ENCODE measurements around the gene ANKRD11.

The ANKRD11 gene

DNA sequence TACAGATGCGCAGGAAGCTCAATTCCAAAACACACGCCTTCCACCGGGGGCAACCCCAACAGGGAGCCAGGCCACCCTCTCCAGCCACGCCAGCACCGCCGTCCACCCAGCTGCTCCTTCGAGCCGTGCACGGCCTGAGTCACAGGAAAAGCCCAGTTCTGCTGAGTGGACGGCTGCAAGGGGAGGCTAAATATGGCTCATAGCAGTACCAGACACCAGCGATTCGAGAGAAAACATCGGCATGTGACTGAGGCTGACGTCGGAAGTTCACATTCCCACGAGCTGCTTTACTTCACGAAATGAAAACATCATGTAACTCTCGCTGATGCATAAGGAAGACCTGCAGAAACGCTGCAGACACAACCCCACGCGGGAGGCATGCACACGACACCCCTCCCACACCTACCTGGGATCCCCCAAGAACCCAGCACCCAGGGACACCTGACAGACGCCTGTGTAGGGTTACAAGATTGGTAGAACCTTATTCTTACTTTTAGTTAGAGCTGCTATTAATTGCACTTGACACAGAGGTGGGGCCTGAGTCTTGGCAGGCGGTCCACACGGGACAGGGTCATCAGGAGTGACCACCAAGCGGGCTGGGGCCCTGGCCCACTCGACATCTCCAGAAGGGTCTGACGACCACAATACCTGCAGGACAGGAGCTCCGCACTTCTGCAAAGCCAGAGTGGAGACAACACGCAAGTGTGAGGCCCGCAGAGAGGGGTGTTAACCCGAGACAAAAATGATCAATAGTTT is 116.8 kb downstream of the ANKRD11 start:
- Histone ChIP-seq H3K4me2 (ENCODE audit: low read length) (peak overlapping the region; percentile 55), H3K27me3 (ENCODE audit: control insufficient read depth, insufficient read depth, low read length) (no peaks in the 10 kb centered on the region), H3K9ac (ENCODE audit: low read depth, low read length) (peak overlapping the region; percentile 35), H3K9me3 (replicated peaks; ENCODE audit: low read length) (no peaks in the 10 kb centered on the region), H3K36me3 (ENCODE audit: insufficient read depth, low read length) (peaks cover 5% of the 10 kb centered on the region), H3K4me3 (ENCODE audit: low read length) (no peak overlapping the region), H3K4me1 (ENCODE audit: control insufficient read depth, insufficient read depth, low read length) (peaks cover 52% of the 10 kb centered on the region)

DNA sequence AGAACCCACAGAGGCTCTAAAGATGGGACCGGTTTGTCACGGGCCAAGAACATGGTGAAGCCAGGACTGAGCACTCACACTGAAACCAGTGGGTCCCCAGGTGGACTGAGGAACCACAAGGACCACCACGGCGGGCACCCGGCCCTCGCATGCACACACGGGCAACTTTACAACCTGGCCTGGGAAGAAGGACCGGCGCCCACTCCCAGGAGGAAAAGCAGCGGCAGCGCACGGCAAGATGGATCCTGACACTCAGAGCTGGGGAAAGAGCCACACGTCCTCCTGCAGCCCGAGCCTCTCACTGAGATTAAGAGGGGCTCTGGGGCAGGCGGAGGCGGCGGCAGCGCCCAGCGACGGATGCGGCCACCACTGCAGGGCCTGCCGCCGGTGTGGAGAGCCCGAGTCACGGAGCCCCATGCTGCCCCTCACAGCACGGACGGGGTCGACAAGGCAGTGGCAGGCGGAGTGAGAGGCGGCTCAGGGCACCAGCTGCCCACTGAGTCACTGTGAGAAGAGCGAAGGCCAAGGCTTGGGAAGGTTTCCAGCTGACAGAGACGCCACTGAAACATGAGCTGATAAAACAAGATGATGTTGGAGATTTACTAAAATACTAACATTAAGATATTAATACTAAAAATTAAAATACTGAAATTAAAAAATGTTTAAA is 118.3 kb downstream of the ANKRD11 start:
- H3K36me3 ChIP-seq (ENCODE audit: insufficient read depth, low read length): peaks cover 5% of the 10 kb centered on the region
- H3K4me3 ChIP-seq (ENCODE audit: low read length): no peak overlapping the region
- H3K9ac ChIP-seq (ENCODE audit: low read depth, low read length): no peak overlapping the region
- H3K9me3 ChIP-seq (replicated peaks; ENCODE audit: low read length): no peaks in the 10 kb centered on the region
- peaks cover 64% of the 10 kb centered on the region for H3K4me1 ChIP-seq (ENCODE audit: control insufficient read depth, insufficient read depth, low read length)
- peak overlapping the region; percentile 33 for H3K4me2 ChIP-seq (ENCODE audit: low read length)
- H3K27me3 ChIP-seq (ENCODE audit: control insufficient read depth, insufficient read depth, low read length): no peaks in the 10 kb centered on the region

DNA sequence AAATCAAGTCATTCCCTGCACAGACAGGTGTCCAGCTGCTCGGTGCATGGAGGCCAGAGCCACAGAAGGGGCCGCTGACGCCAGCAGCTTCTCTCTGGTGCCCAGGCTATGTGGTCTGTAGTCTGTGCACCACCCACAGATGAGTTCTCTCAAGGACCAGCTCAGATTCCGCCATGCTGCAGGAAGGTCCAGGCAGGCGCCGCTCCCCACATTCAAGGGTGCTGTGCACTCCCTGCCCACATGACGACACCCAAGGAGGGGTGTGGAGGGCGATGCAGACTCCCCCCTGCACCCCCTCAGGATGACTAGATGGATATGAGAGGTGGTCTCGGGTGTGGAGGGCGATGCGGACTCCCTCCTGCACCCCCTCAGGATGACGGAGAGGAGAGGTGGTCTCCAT is 119.0 kb downstream of the ANKRD11 start:
- H3K4me2 ChIP-seq (ENCODE audit: low read length): no peak overlapping the region
- H3K9ac ChIP-seq (ENCODE audit: low read depth, low read length): no peak overlapping the region
- H3K4me1 ChIP-seq (ENCODE audit: control insufficient read depth, insufficient read depth, low read length): peaks cover 71% of the 10 kb centered on the region
- no peak overlapping the region for H3K4me3 ChIP-seq (ENCODE audit: low read length)
- peaks cover 5% of the 10 kb centered on the region for H3K36me3 ChIP-seq (ENCODE audit: insufficient read depth, low read length)
- no peaks in the 10 kb centered on the region for H3K9me3 ChIP-seq (replicated peaks; ENCODE audit: low read length)
- no peaks in the 10 kb centered on the region for H3K27me3 ChIP-seq (ENCODE audit: control insufficient read depth, insufficient read depth, low read length)

DNA sequence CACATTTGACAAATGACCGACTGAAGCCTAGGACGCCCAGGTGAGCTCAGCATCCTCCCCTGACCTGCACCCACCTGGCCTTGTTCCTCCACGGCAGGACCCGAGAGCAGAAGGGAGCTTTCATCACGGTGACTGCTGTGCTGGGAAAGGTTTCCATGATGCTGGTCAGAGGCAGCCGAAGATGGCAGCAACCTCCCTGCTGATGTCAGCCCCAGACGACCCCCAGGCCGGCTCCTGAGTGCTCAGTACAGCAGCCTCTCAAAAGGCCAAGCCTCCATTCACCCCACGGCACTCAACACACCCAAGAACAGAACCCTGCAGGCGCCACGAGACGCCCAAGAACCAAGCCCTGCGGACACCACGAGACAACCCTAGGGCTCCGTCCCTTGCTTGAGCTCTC is 119.8 kb downstream of the ANKRD11 start:
- Histone ChIP-seq H3K9me3 (replicated peaks; ENCODE audit: low read length) (no peaks in the 10 kb centered on the region), H3K4me1 (ENCODE audit: control insufficient read depth, insufficient read depth, low read length) (peaks cover 73% of the 10 kb centered on the region), H3K4me2 (ENCODE audit: low read length) (no peak overlapping the region), H3K27me3 (ENCODE audit: control insufficient read depth, insufficient read depth, low read length) (no peaks in the 10 kb centered on the region), H3K4me3 (ENCODE audit: low read length) (no peak overlapping the region), H3K9ac (ENCODE audit: low read depth, low read length) (no peak overlapping the region), H3K36me3 (ENCODE audit: insufficient read depth, low read length) (peaks cover 5% of the 10 kb centered on the region)

DNA sequence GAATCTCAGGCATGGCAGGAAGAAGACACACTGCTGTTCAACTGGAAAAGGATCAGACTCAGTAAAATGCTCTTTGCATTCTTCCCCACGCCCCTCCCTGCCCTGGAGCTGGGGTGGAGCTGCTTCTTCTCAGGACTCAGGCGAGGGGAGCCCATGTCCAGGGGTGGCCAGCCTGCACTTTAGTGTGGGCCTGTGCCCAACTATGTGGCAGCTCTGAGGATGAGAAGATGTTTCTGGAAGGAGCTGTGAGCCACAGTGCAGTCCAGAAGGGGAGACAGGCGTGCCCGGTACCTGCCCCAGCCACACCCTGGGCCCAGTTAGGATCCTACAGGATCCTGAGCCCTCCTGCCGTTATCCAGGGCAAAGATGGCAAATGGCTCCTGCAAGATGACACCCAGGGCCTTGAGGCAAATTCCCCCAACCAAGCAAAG is 120.3 kb downstream of the ANKRD11 start:
- H3K9me3 ChIP-seq (replicated peaks; ENCODE audit: low read length): no peaks in the 10 kb centered on the region
- H3K4me1 ChIP-seq (ENCODE audit: control insufficient read depth, insufficient read depth, low read length): peaks cover 78% of the 10 kb centered on the region
- H3K4me3 ChIP-seq (ENCODE audit: low read length): no peak overlapping the region
- no peaks in the 10 kb centered on the region for H3K27me3 ChIP-seq (ENCODE audit: control insufficient read depth, insufficient read depth, low read length)
- no peak overlapping the region for H3K9ac ChIP-seq (ENCODE audit: low read depth, low read length)
- H3K4me2 ChIP-seq (ENCODE audit: low read length): no peak overlapping the region
- peaks cover 5% of the 10 kb centered on the region for H3K36me3 ChIP-seq (ENCODE audit: insufficient read depth, low read length)

DNA sequence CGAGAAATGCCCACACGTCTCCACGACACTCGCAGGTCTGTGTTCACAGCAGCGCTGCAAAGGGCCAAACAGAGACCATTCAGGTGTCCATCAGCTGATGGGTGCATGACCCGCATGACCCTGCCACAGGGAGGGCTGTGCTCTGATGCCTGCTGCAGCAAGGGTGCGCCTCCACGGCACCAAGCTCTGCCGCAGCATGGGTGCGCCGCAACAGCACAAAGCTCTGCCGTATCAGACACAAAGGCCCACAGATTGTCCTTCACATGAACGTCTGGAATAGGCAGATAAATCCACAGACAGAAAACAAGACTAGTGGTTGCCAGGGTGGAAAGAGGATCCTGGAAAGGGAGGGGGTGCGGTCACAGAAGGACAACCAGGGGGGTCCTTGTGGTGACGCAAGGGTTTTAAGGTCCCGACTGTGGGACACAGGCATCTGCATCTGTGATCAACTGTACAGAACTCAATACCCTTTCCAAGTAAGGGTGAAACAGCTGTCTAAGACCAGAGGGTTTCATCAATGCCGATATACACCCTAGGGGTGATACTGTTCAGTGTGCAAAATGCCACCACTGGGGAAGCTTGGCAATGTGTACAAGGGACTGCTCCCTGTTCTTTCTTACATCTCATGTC is 121.0 kb downstream of the ANKRD11 start:
- H3K4me1 ChIP-seq (ENCODE audit: control insufficient read depth, insufficient read depth, low read length): peaks cover 82% of the 10 kb centered on the region
- H3K9ac ChIP-seq (ENCODE audit: low read depth, low read length): peak overlapping the region; percentile 12
- H3K27me3 ChIP-seq (ENCODE audit: control insufficient read depth, insufficient read depth, low read length): no peaks in the 10 kb centered on the region

DNA sequence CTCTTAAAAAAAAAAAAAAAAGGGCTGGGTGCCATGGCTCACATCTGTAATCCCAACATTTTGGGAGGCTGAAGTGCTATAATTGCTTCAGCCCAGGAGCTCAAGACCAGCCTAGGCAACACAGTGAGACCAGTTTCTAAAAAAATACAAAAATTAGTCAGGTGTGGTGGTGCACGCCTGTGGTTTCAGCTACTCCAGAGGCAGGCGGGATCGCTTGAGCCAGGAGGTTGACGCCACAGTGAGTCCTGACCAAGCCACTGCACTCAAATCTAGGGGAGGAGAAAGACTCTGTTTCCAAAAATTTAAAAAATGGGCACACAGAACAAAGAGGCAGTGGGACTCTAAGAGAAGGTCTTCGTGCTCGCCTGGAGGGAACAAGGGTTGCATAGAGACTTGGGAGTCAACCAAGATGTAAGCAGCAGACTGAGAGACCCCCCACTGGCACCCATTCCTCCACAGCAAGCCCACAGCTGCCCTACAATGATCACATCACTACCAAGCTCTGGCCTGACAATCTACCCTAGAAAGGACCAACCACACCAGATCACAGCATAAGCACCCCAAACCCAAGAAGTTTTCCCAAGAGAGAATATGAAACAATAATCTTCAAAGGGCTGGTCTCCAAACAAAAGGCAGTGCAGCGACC is 121.6 kb downstream of the ANKRD11 start:
- H3K27me3 ChIP-seq (ENCODE audit: control insufficient read depth, insufficient read depth, low read length): no peaks in the 10 kb centered on the region
- H3K4me2 ChIP-seq (ENCODE audit: low read length): peak overlapping the region; percentile 8
- H3K9me3 ChIP-seq (replicated peaks; ENCODE audit: low read length): no peaks in the 10 kb centered on the region
- peaks cover 5% of the 10 kb centered on the region for H3K36me3 ChIP-seq (ENCODE audit: insufficient read depth, low read length)
- no peak overlapping the region for H3K4me3 ChIP-seq (ENCODE audit: low read length)
- H3K4me1 ChIP-seq (ENCODE audit: control insufficient read depth, insufficient read depth, low read length): peaks cover 84% of the 10 kb centered on the region
- no peak overlapping the region for H3K9ac ChIP-seq (ENCODE audit: low read depth, low read length)

More for the DNA sequence above, 121.0 kb downstream of the ANKRD11 start:
- Histone ChIP-seq H3K4me2 (ENCODE audit: low read length) (peak overlapping the region; percentile 8), H3K36me3 (ENCODE audit: insufficient read depth, low read length) (peaks cover 5% of the 10 kb centered on the region), H3K9me3 (replicated peaks; ENCODE audit: low read length) (no peaks in the 10 kb centered on the region), H3K4me3 (ENCODE audit: low read length) (no peak overlapping the region)

DNA sequence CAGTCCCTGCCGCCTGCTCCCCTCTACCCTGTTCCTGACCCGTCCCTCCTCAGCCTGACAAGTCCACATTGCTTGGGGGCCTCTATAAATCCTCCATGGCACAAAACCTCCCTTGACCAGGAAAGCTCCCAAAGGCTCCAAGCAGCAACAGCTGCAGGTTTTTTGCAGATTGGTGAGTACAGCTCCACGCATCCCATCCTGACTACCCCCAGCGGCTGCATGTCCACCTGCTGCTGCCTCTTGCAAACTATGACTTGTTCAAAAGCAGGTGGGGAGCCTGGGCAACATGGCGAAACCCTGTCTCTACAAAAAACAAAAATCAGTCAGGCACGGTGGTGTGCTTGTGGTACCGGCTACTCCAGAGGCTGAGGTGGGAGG is 122.8 kb downstream of the ANKRD11 start:
- Histone ChIP-seq H3K9ac (ENCODE audit: low read depth, low read length) (no peak overlapping the region), H3K9me3 (replicated peaks; ENCODE audit: low read length) (no peaks in the 10 kb centered on the region), H3K36me3 (ENCODE audit: insufficient read depth, low read length) (peaks cover 5% of the 10 kb centered on the region), H3K4me1 (ENCODE audit: control insufficient read depth, insufficient read depth, low read length) (peaks cover 76% of the 10 kb centered on the region), H3K4me2 (ENCODE audit: low read length) (no peak overlapping the region), H3K4me3 (ENCODE audit: low read length) (no peak overlapping the region), H3K27me3 (ENCODE audit: control insufficient read depth, insufficient read depth, low read length) (no peaks in the 10 kb centered on the region)

DNA sequence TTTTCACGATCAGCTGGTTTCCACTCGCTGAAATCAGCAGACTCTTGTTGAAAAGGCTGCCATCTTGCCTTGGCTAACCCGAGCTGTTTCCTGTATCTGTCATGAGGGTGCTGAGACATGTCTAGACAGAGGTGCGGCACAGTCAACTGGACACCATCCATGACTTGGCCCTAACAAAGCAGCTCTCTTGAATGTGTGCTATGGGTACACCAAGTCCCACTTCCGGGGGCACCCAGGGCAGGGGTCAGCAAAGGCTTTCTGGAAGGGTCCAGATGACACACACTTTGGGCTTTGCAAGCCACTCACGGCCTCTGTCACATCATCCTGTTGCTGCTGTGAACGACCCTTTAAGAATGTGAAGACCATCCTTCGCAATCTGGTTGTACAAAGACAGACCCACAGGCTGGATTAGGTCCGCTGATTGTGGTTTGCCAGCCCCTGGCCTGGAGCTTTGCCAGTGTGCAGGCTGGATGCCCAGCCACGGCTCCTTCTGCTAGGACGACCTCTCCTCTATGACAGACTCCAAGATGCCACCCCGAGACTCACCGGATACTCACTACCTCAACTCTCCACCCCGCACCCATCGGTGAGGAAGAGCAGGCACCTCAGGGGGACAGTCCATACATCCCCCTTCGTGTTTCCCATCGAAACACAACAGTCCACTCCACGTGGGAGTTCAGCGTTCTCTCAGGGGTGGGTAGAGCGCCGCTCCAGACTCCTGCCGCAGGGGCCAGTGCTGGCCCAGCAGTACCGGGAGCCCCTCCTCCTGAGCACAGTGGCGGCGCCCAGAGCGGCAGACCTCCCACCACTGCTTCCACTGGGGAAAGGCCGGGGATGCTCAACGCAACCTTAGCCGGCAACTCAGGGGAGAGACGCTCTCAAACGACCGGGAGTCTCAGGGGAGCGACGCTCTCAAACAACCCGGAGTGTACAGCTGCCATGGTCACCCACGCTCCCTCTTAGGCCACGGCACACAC is 123.5 kb downstream of the ANKRD11 start:
- Histone ChIP-seq H3K4me3 (ENCODE audit: low read length) (no peak overlapping the region), H3K9me3 (replicated peaks; ENCODE audit: low read length) (no peaks in the 10 kb centered on the region), H3K27me3 (ENCODE audit: control insufficient read depth, insufficient read depth, low read length) (no peaks in the 10 kb centered on the region), H3K9ac (ENCODE audit: low read depth, low read length) (no peak overlapping the region), H3K4me2 (ENCODE audit: low read length) (no peak overlapping the region), H3K4me1 (ENCODE audit: control insufficient read depth, insufficient read depth, low read length) (peaks cover 74% of the 10 kb centered on the region), H3K36me3 (ENCODE audit: insufficient read depth, low read length) (peaks cover 5% of the 10 kb centered on the region)

DNA sequence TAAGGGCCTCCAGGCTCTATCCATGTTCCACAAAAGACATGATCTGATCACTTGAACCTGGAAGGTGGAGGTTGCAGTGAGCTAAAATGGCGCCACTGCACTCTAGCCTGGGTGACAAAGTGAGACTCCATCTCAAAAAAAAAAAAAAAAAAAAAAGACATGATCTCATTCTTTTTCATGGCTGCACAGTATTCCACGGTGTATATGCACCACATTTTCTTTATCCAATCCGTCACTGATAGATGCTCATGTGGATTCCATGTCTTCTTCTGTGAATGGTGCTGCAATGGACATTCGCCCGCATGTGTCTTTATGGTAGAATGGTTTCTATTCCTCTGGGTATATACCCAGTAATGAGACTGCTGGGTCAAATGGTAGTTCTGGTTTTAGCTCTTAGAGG is 124.4 kb downstream of the ANKRD11 start:
- Histone ChIP-seq H3K4me2 (ENCODE audit: low read length) (no peak overlapping the region), H3K9me3 (replicated peaks; ENCODE audit: low read length) (no peaks in the 10 kb centered on the region), H3K4me1 (ENCODE audit: control insufficient read depth, insufficient read depth, low read length) (peaks cover 67% of the 10 kb centered on the region), H3K27me3 (ENCODE audit: control insufficient read depth, insufficient read depth, low read length) (no peaks in the 10 kb centered on the region), H3K4me3 (ENCODE audit: low read length) (no peak overlapping the region), H3K36me3 (ENCODE audit: insufficient read depth, low read length) (peaks cover 2% of the 10 kb centered on the region), H3K9ac (ENCODE audit: low read depth, low read length) (no peak overlapping the region)

Measured in skeletal muscle satellite cell (primary cell).